Suprapubic skin (tissue), 4 donors: Measurements from ENCODE around the gene CEP85. TPM values are rescaled to one million over a fixed set of nuclear protein-coding genes. Genes with fewer than 3 reads are reported as not detected.

ENCODE experiments used
- DNase-seq, 2 donors: peaks; one replicate each; pipeline ENCODE4 v3.0.0-alpha.2; 2019; ENCODE audit warnings: low spot score in 2 of 2
- H3K27ac ChIP-seq: fragments of 200-600 bp; sonication (generic); one replicate; pipeline ENCODE4 v1.5.1; 2019
- H3K27me3 ChIP-seq: fragments of 200-600 bp; sonication (generic); one replicate; pipeline ENCODE4 v1.5.1; 2019
- H3K36me3 ChIP-seq: fragments of 200-600 bp; sonication (generic); one replicate; pipeline ENCODE4 v1.5.1; 2019
- H3K4me1 ChIP-seq: fragments of 200-600 bp; sonication (generic); one replicate; pipeline ENCODE4 v1.5.1; 2019
- H3K4me3 ChIP-seq: fragments of 200-600 bp; sonication (generic); one replicate; pipeline ENCODE4 v1.5.1; 2019; ENCODE audit warnings: mild to moderate bottlenecking
- H3K9me3 ChIP-seq: fragments of 200-600 bp; sonication (generic); one replicate; pipeline ENCODE4 v1.5.1; 2019
- CTCF ChIP-seq, 2 donors: fragments of 200-600 bp in 1 of 2; fragments of 450-650 bp in 1 of 2; sonication (generic) in 1 of 2; IDR thresholded peaks; one replicate each; pipeline ENCODE4 v1.5.1; 2016 to 2019; ENCODE audit warnings: antibody characterized with exemption in 2 of 2, mild to moderate bottlenecking in 1 of 2, moderate library complexity in 1 of 2
- EP300 ChIP-seq: sonication (generic); formaldehyde crosslinking; IDR thresholded peaks from one replicate; pipeline ENCODE4 v1.6.1; 2017; ENCODE audit warnings: antibody characterized with exemption
- POLR2A ChIP-seq, 2 donors: fragments of 450-650 bp; IDR thresholded peaks; one replicate each; pipeline ENCODE4 v1.6.1; 2017; ENCODE audit warnings: antibody characterized with exemption in 2 of 2, mild to moderate bottlenecking in 2 of 2, moderate library complexity in 2 of 2
- POLR2AphosphoS5 ChIP-seq, 3 donors: sonication (generic); formaldehyde crosslinking; IDR thresholded peaks; one replicate each; pipeline ENCODE4 v1.6.1; 2017; ENCODE audit warnings: antibody characterized with exemption in 3 of 3
- WGBS: methylation state at CpG from one replicate; pipeline ENCODE4 v1.1.5; 2018; 5-methylcytosine and 5-hydroxymethylcytosine counted together
- total RNA-seq, 4 donors: library from RNA; depleted of rRNA; stranded (reverse); fragments of >200 nt; gene quantifications; one replicate each; pipeline ENCODE4 v1.1.0, GENCODE V29; 2016

Gene CEP85
- total RNA-seq, 4 donors from 2014 or later = 18.2 to 27.8 (median 18.7) TPM

- H3K4me3 ChIP-seq = no peak overlapping the region
- TF ChIP-seq POLR2A (IDR thresholded peaks at IDR 0.05) (no peak), EP300 (no peak), POLR2AphosphoS5 (IDR thresholded peaks at IDR 0.05) (no peak), CTCF (IDR thresholded peaks at IDR 0.05) (no peak)
- DNase-seq = peak; percentile 60 to 75
- H3K4me1 ChIP-seq = peaks cover 78% of the 10 kb centered on the region
- no peaks in the 10 kb centered on the region for H3K36me3 ChIP-seq
- 27% methylated on average over 3 of the region's 5 CpGs for WGBS
- H3K9me3 ChIP-seq = no peaks in the 10 kb centered on the region
- peak overlapping the region; percentile 45 for H3K27ac ChIP-seq
- H3K27me3 ChIP-seq = no peaks in the 10 kb centered on the region
Observed at GRCh38 chr1:26288311-26288941, 54.4 kb downstream of the CEP85 start.

- Histone ChIP-seq H3K36me3 (no peaks in the 10 kb centered on the region), H3K27ac (peak overlapping the region; percentile 45), H3K4me3 (no peak overlapping the region), H3K27me3 (no peaks in the 10 kb centered on the region), H3K9me3 (no peaks in the 10 kb centered on the region), H3K4me1 (peaks cover 68% of the 10 kb centered on the region)
- peak; percentile 65 to 81 for DNase-seq
- 88% methylated on average over 14 of the region's 21 CpGs for WGBS
- TF ChIP-seq CTCF (IDR thresholded peaks at IDR 0.05) = no peak
- no peak for TF ChIP-seq EP300
- TF ChIP-seq POLR2A (IDR thresholded peaks at IDR 0.05) = no peak
- no peak for TF ChIP-seq POLR2AphosphoS5 (IDR thresholded peaks at IDR 0.05)
Observed at GRCh38 chr1:26289158-26290059, 55.4 kb downstream of the CEP85 start.

GRCh38 chr1:26290122-26290881 lies 56.3 kb downstream of the CEP85 start:
- DNase-seq = peak in 1 of 2 donors; percentile 61
- WGBS = 82% methylated on average over 7 of the region's 11 CpGs

GRCh38 chr1:26290882-26291261 lies 56.9 kb downstream of the CEP85 start:
- Histone ChIP-seq H3K27me3 (no peaks in the 10 kb centered on the region), H3K4me3 (no peak overlapping the region), H3K9me3 (no peaks in the 10 kb centered on the region), H3K4me1 (peaks cover 54% of the 10 kb centered on the region), H3K27ac (peak overlapping the region; percentile 54), H3K36me3 (no peaks in the 10 kb centered on the region)
- DNase-seq = peak; percentile 65 to 75
- WGBS = 85% methylated on average over 5 of the region's 11 CpGs
- TF ChIP-seq EP300 (no peak), POLR2AphosphoS5 (IDR thresholded peaks at IDR 0.05) (no peak), CTCF (IDR thresholded peaks at IDR 0.05) (no peak), POLR2A (IDR thresholded peaks at IDR 0.05) (no peak)

More at GRCh38 chr1:26290122-26290881, 56.3 kb downstream of the CEP85 start:
- H3K27ac ChIP-seq = peak overlapping the region; percentile 54
- H3K27me3 ChIP-seq = no peaks in the 10 kb centered on the region
- peaks cover 59% of the 10 kb centered on the region for H3K4me1 ChIP-seq
- H3K9me3 ChIP-seq = no peaks in the 10 kb centered on the region
- TF ChIP-seq CTCF (IDR thresholded peaks at IDR 0.05) (no peak), POLR2AphosphoS5 (IDR thresholded peaks at IDR 0.05) (no peak), EP300 (no peak), POLR2A (IDR thresholded peaks at IDR 0.05) (no peak)
- no peak overlapping the region for H3K4me3 ChIP-seq
- H3K36me3 ChIP-seq = no peaks in the 10 kb centered on the region
